ENCODE measurements around the gene BRD3. TPM values are rescaled to one million over a fixed set of nuclear protein-coding genes. Genes with fewer than 3 reads are reported as not detected.

Gene BRD3
- total RNA-seq, 4 donors from 2014 or later: 13.7 to 39.9 (median 18.7) TPM

- ATAC-seq (ENCODE audit: low FRiP score) (no peak), DNase-seq (ENCODE audit: low spot score) (no peak)
- TF ChIP-seq CTCF (IDR thresholded peaks at IDR 0.05): no peak
These were observed 36.0 kb downstream of the BRD3 start for GRCh38 chr9:134031783-134032182.

- no peak for TF ChIP-seq CTCF (IDR thresholded peaks at IDR 0.05)
- DNase-seq (ENCODE audit: low spot score) (no peak), ATAC-seq (ENCODE audit: low FRiP score) (no peak)
These were observed 36.9 kb downstream of the BRD3 start for GRCh38 chr9:134030821-134031470.

- no peak for TF ChIP-seq CTCF (IDR thresholded peaks at IDR 0.05)
- no peak for ATAC-seq (ENCODE audit: low FRiP score)
- DNase-seq (ENCODE audit: low spot score): no peak
These were observed 38.3 kb downstream of the BRD3 start for GRCh38 chr9:134029248-134030226.

GRCh38 chr9:134028575-134029247, 39.1 kb downstream of the BRD3 start:
- ATAC-seq (ENCODE audit: low FRiP score) (no peak), DNase-seq (ENCODE audit: low spot score) (no peak)
- no peak for TF ChIP-seq CTCF (IDR thresholded peaks at IDR 0.05)

- ATAC-seq (ENCODE audit: low FRiP score) (no peak), DNase-seq (ENCODE audit: low spot score) (no peak)
- TF ChIP-seq CTCF (IDR thresholded peaks at IDR 0.05): no peak
These were observed 39.8 kb downstream of the BRD3 start for GRCh38 chr9:134028076-134028475.

- TF ChIP-seq CTCF (IDR thresholded peaks at IDR 0.05): no peak
- ATAC-seq (ENCODE audit: low FRiP score) (no peak), DNase-seq (ENCODE audit: low spot score) (no peak)
These were observed 40.3 kb downstream of the BRD3 start for GRCh38 chr9:134027561-134027960.

All from omental fat pad (tissue), 4 donors.